Lower leg skin (tissue), 4 donors: ENCODE data around the gene FBXO15. TPM values are rescaled to one million over a fixed set of nuclear protein-coding genes. Genes with fewer than 3 reads are reported as not detected.

Experiments
- DNase-seq, 2 donors: peaks; one replicate each; pipeline ENCODE4 v3.0.0-alpha.2; 2019; ENCODE audit warnings: low spot score in 2 of 2
- H3K4me3 ChIP-seq: fragments of 200-600 bp; sonication (generic); 2 replicates; pipeline ENCODE4 v1.5.1; 2017; ENCODE audit warnings: mild to moderate bottlenecking, low read depth; ENCODE audit not compliant: poor library complexity, severe bottlenecking
- CTCF ChIP-seq, 3 donors: fragments of 450-650 bp; IDR thresholded peaks; one replicate each; pipeline ENCODE4 v1.5.1; 2016; ENCODE audit warnings: antibody characterized with exemption in 3 of 3, mild to moderate bottlenecking in 3 of 3, moderate library complexity in 2 of 3
- POLR2A ChIP-seq, 2 donors: fragments of 450-650 bp; IDR thresholded peaks; one replicate each; pipeline ENCODE4 v1.6.1; 2016 to 2017; ENCODE audit warnings: antibody characterized with exemption in 2 of 2, mild to moderate bottlenecking in 1 of 2, moderate library complexity in 1 of 2
- WGBS, 2 donors: methylation state at CpG; one replicate each; pipeline ENCODE4 v1.1.5; 2018; 5-methylcytosine and 5-hydroxymethylcytosine counted together
- intact Hi-C: fragments of 100-400 bp; cut with DNase I; formaldehyde crosslinking; loops from one replicate; pipeline ENCODE4 v1.15.0; 2023; ENCODE audit warnings: low total_unique reads
- total RNA-seq, 4 donors: library from RNA; depleted of rRNA; stranded (reverse); fragments of >200 nt; gene quantifications; one replicate each; pipeline ENCODE4 v1.1.0, GENCODE V29; 2016

The FBXO15 gene
- total RNA-seq, 4 donors from 2014 or later, result not detected

- WGBS, 2 donors, result 56 to 80% methylated on average over 1 of the region's 1 CpG
- intact Hi-C loops, result no loop called here
- no peak for TF ChIP-seq CTCF (IDR thresholded peaks at IDR 0.05)
- TF ChIP-seq POLR2A (IDR thresholded peaks at IDR 0.05), result no peak
- DNase-seq, result no peak
- H3K4me3 ChIP-seq, result no peak overlapping the region
Observed at GRCh38 chr18:74124642-74125041, 23.0 kb downstream of the FBXO15 start.

GRCh38 chr18:74123200-74123599 lies 24.4 kb downstream of the FBXO15 start:
- intact Hi-C loops, result no loop called here
- 94 to 95% methylated on average over 6 of the region's 6 CpGs for WGBS, 2 donors
- no peak for TF ChIP-seq CTCF (IDR thresholded peaks at IDR 0.05)
- TF ChIP-seq POLR2A (IDR thresholded peaks at IDR 0.05), result no peak
- no peak for DNase-seq
- H3K4me3 ChIP-seq, result no peak overlapping the region

- intact Hi-C loops, result no loop called here
- WGBS, 2 donors, result 28 to 38% methylated on average over 9 of the region's 9 CpGs
- DNase-seq, result no peak
- no peak overlapping the region for H3K4me3 ChIP-seq
- TF ChIP-seq POLR2A (IDR thresholded peaks at IDR 0.05) (no peak), CTCF (IDR thresholded peaks at IDR 0.05) (no peak)
Observed at GRCh38 chr18:74116633-74117554, 30.7 kb downstream of the FBXO15 start.

- intact Hi-C loops, result no loop called here
- DNase-seq, result no peak
- WGBS, 2 donors, result 76 to 83% methylated on average over 4 of the region's 4 CpGs
- TF ChIP-seq CTCF (IDR thresholded peaks at IDR 0.05), result no peak
- no peak for TF ChIP-seq POLR2A (IDR thresholded peaks at IDR 0.05)
- H3K4me3 ChIP-seq, result no peak overlapping the region
Observed at GRCh38 chr18:74115046-74115445, 32.6 kb downstream of the FBXO15 start.

GRCh38 chr18:74114116-74114515 lies 33.5 kb downstream of the FBXO15 start:
- WGBS, 2 donors, result 28 to 33% methylated on average over 1 of the region's 1 CpG
- intact Hi-C loops, result no loop called here
- no peak overlapping the region for H3K4me3 ChIP-seq

More at GRCh38 chr18:74114116-74114515, 33.5 kb downstream of the FBXO15 start:
- no peak for TF ChIP-seq POLR2A (IDR thresholded peaks at IDR 0.05)
- TF ChIP-seq CTCF (IDR thresholded peaks at IDR 0.05), result no peak
- DNase-seq, result no peak
